Osteoblast (primary cell): ENCODE results near the gene LRRTM2. TPM values are rescaled to one million over a fixed set of nuclear protein-coding genes. Genes with fewer than 3 reads are reported as not detected.

Experiments
- DNase-seq: peaks from one replicate; pipeline ENCODE4 v3.0.0; 2011; ENCODE audit warnings: low spot score, mixed read lengths; ENCODE audit not compliant: insufficient read length; ENCODE audit errors: missing footprints
- H2AFZ ChIP-seq: 2 replicates; pipeline ENCODE4 v1.6.0; 2011; ENCODE audit warnings: mild to moderate bottlenecking, low read length
- H3K27ac ChIP-seq: 2 replicates; pipeline ENCODE4 v1.5.1; 2011; ENCODE audit warnings: mild to moderate bottlenecking, low read depth, low read length, moderate library complexity
- H3K27me3 ChIP-seq: 2 replicates; pipeline ENCODE4 v1.6.0; 2012; ENCODE audit warnings: mild to moderate bottlenecking, control low read depth, inconsistent platforms, low read length, moderate library complexity; ENCODE audit not compliant: insufficient read depth
- H3K36me3 ChIP-seq: 2 replicates; pipeline ENCODE4 v1.5.1; 2011; ENCODE audit warnings: mild to moderate bottlenecking, low read length, control low read depth, moderate library complexity; ENCODE audit not compliant: insufficient read depth
- H3K4me1 ChIP-seq: 2 replicates; pipeline ENCODE4 v1.5.1; 2011; ENCODE audit warnings: mild to moderate bottlenecking, low read length, control low read depth, moderate library complexity; ENCODE audit not compliant: insufficient read depth
- H3K4me2 ChIP-seq: 2 replicates; pipeline ENCODE4 v1.6.0; 2011; ENCODE audit warnings: mild to moderate bottlenecking, low read length; ENCODE audit not compliant: insufficient read depth
- H3K4me3 ChIP-seq: fragments of 200-600 bp; sonication (generic); 3 replicates; pipeline ENCODE4 v1.5.1; 2012; ENCODE audit warnings: mild to moderate bottlenecking, low read length, inconsistent platforms; ENCODE audit not compliant: insufficient read depth
- H3K79me2 ChIP-seq: 2 replicates; pipeline ENCODE4 v1.6.0; 2012; ENCODE audit warnings: mild to moderate bottlenecking, low read length, control low read depth, inconsistent platforms; ENCODE audit not compliant: insufficient read depth
- H3K9me3 ChIP-seq: 2 replicates; pipeline ENCODE4 v1.5.1; 2011; ENCODE audit warnings: low read depth, low read length, control low read depth
- H4K20me1 ChIP-seq: 2 replicates; pipeline ENCODE4 v1.6.0; 2012; ENCODE audit warnings: mild to moderate bottlenecking, low read length, control low read depth; ENCODE audit not compliant: insufficient read depth
- CTCF ChIP-seq: IDR thresholded peaks from 2 replicates; pipeline ENCODE4 v1.5.1; 2011; ENCODE audit warnings: mild to moderate bottlenecking, low read depth, low read length, moderate library complexity; ENCODE audit errors: extremely low read depth
- total RNA-seq: library from RNA; depleted of rRNA; stranded (reverse); fragments of >200 nt; gene quantifications from 2 replicates; pipeline ENCODE4 v1.2.3, GENCODE V29; 2012

Gene LRRTM2
- total RNA-seq, 1 donor: under 0.01 TPM

GRCh38 chr5:138911441-138911840, 36.3 kb upstream of the LRRTM2 start:
- no peak overlapping the region for H3K4me3 ChIP-seq
- DNase-seq: peak; percentile 29
- no peaks in the 10 kb centered on the region for H3K9me3 ChIP-seq
- H4K20me1 ChIP-seq: peaks cover 7% of the 10 kb centered on the region
- H2AFZ ChIP-seq: no peak overlapping the region
- no peak overlapping the region for H3K4me2 ChIP-seq
- H3K79me2 ChIP-seq: peaks cover 17% of the 10 kb centered on the region
- H3K36me3 ChIP-seq: peaks cover 28% of the 10 kb centered on the region
- peaks cover 18% of the 10 kb centered on the region for H3K4me1 ChIP-seq
- no peak for TF ChIP-seq CTCF
- no peaks in the 10 kb centered on the region for H3K27me3 ChIP-seq
- peak overlapping the region; percentile 15 for H3K27ac ChIP-seq

GRCh38 chr5:138910546-138911185, 35.5 kb upstream of the LRRTM2 start:
- no peak for DNase-seq
- H3K27ac ChIP-seq: peak overlapping the region; percentile 15
- no peaks in the 10 kb centered on the region for H3K27me3 ChIP-seq
- no peak overlapping the region for H3K4me3 ChIP-seq
- H3K9me3 ChIP-seq: no peaks in the 10 kb centered on the region
- H2AFZ ChIP-seq: no peak overlapping the region
- no peak overlapping the region for H3K4me2 ChIP-seq
- H3K36me3 ChIP-seq: peaks cover 35% of the 10 kb centered on the region
- no peak for TF ChIP-seq CTCF
- peaks cover 19% of the 10 kb centered on the region for H3K4me1 ChIP-seq
- H3K79me2 ChIP-seq: peaks cover 21% of the 10 kb centered on the region
- H4K20me1 ChIP-seq: peaks cover 11% of the 10 kb centered on the region

GRCh38 chr5:138909734-138910133, 34.6 kb upstream of the LRRTM2 start:
- Histone ChIP-seq H3K4me2 (no peak overlapping the region), H3K4me3 (no peak overlapping the region), H4K20me1 (peaks cover 18% of the 10 kb centered on the region), H3K9me3 (no peaks in the 10 kb centered on the region), H3K79me2 (peaks cover 17% of the 10 kb centered on the region), H3K27ac (no peak overlapping the region), H3K36me3 (peaks cover 43% of the 10 kb centered on the region), H3K4me1 (peaks cover 27% of the 10 kb centered on the region), H2AFZ (no peak overlapping the region), H3K27me3 (no peaks in the 10 kb centered on the region)
- DNase-seq: no peak
- TF ChIP-seq CTCF: no peak

- Histone ChIP-seq H3K4me2 (peak overlapping the region; percentile 29), H2AFZ (no peak overlapping the region), H4K20me1 (peaks cover 14% of the 10 kb centered on the region), H3K27me3 (no peaks in the 10 kb centered on the region), H3K79me2 (peaks cover 26% of the 10 kb centered on the region), H3K27ac (peak overlapping the region; percentile 24), H3K9me3 (no peaks in the 10 kb centered on the region), H3K4me1 (peaks cover 25% of the 10 kb centered on the region), H3K36me3 (peaks cover 55% of the 10 kb centered on the region), H3K4me3 (no peak overlapping the region)
- DNase-seq: peak; percentile 57
- no peak for TF ChIP-seq CTCF
Observed at GRCh38 chr5:138905541-138905940, 30.4 kb upstream of the LRRTM2 start.
